ENCODE measurements around the gene RLN3.
"Not testable (repeated sequence)": the region's sequence is repeated elsewhere in the genome, so short reads cannot be mapped to it uniquely, and the experiment has no call there.

Gene RLN3

GRCh38 chr19:14035706-14036105, 7.8 kb downstream of the RLN3 start:
- H3K4me1 ChIP-seq (ENCODE audit: low read depth, poor library complexity, severe bottlenecking), result peaks cover 14% of the 10 kb centered on the region
- no peak overlapping the region for H3K4me3 ChIP-seq (IDR thresholded peaks at IDR 0.05; ENCODE audit: insufficient read depth, low read depth, low read length)
- TF ChIP-seq, protein P1, sequence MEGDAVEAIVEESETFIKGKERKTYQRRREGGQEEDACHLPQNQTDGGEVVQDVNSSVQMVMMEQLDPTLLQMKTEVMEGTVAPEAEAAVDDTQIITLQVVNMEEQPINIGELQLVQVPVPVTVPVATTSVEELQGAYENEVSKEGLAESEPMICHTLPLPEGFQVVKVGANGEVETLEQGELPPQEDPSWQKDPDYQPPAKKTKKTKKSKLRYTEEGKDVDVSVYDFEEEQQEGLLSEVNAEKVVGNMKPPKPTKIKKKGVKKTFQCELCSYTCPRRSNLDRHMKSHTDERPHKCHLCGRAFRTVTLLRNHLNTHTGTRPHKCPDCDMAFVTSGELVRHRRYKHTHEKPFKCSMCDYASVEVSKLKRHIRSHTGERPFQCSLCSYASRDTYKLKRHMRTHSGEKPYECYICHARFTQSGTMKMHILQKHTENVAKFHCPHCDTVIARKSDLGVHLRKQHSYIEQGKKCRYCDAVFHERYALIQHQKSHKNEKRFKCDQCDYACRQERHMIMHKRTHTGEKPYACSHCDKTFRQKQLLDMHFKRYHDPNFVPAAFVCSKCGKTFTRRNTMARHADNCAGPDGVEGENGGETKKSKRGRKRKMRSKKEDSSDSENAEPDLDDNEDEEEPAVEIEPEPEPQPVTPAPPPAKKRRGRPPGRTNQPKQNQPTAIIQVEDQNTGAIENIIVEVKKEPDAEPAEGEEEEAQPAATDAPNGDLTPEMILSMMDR (conservative IDR thresholded peaks at IDR 0.05; ENCODE audit: low read depth, low read length), result no peak
- no peaks in the 10 kb centered on the region for H3K27me3 ChIP-seq (ENCODE audit: insufficient read depth, low read depth)
- no peaks in the 10 kb centered on the region for H3K36me3 ChIP-seq (ENCODE audit: insufficient read depth)
- H3K9ac ChIP-seq, result no peak overlapping the region
- peaks cover 10% of the 10 kb centered on the region for H3K79me2 ChIP-seq (ENCODE audit: insufficient read depth, low read depth)
- H4K20me1 ChIP-seq (ENCODE audit: insufficient read depth), result no peaks in the 10 kb centered on the region
- H2AFZ ChIP-seq (ENCODE audit: low read depth), result no peak overlapping the region
- no peak overlapping the region for H3K4me2 ChIP-seq
- no peak overlapping the region for H3K27ac ChIP-seq

DNA sequence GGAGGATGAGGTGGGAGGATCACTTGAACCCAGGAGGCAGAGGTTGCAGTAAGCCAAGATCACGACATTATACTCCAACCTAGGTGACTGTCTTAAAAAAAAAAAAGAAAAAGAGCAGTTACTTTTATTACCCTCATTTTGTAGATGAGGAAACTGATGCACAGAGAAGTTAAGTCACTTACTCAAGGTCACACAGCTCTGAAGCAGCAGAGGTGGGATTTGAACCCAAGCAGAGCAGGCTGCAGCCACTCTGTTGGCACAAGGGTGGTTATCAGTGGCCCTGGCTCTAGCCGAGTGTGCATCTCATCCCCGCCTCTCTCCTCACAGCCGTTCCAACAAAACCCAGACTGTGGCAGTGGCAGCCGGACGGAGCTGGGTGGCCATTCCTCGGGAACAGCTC, 11.2 kb downstream of the RLN3 start:
- Histone ChIP-seq H2AFZ (ENCODE audit: low read depth) (no peak overlapping the region), H4K20me1 (ENCODE audit: insufficient read depth) (no peaks in the 10 kb centered on the region), H3K36me3 (ENCODE audit: insufficient read depth) (no peaks in the 10 kb centered on the region), H3K27ac (no peak overlapping the region), H3K79me2 (ENCODE audit: insufficient read depth, low read depth) (peaks cover 3% of the 10 kb centered on the region; the same call in 1 of the 2 replicates), H3K27me3 (ENCODE audit: insufficient read depth, low read depth) (no peaks in the 10 kb centered on the region), H3K4me1 (ENCODE audit: low read depth, poor library complexity, severe bottlenecking) (peaks cover 25% of the 10 kb centered on the region), H3K4me2 (no peak overlapping the region), H3K4me3 (IDR thresholded peaks at IDR 0.05; ENCODE audit: insufficient read depth, low read depth, low read length) (no peak overlapping the region), H3K9ac (no peak overlapping the region)
- TF ChIP-seq, protein P1 (conservative IDR thresholded peaks at IDR 0.05; ENCODE audit: low read depth, low read length), result no peak

DNA sequence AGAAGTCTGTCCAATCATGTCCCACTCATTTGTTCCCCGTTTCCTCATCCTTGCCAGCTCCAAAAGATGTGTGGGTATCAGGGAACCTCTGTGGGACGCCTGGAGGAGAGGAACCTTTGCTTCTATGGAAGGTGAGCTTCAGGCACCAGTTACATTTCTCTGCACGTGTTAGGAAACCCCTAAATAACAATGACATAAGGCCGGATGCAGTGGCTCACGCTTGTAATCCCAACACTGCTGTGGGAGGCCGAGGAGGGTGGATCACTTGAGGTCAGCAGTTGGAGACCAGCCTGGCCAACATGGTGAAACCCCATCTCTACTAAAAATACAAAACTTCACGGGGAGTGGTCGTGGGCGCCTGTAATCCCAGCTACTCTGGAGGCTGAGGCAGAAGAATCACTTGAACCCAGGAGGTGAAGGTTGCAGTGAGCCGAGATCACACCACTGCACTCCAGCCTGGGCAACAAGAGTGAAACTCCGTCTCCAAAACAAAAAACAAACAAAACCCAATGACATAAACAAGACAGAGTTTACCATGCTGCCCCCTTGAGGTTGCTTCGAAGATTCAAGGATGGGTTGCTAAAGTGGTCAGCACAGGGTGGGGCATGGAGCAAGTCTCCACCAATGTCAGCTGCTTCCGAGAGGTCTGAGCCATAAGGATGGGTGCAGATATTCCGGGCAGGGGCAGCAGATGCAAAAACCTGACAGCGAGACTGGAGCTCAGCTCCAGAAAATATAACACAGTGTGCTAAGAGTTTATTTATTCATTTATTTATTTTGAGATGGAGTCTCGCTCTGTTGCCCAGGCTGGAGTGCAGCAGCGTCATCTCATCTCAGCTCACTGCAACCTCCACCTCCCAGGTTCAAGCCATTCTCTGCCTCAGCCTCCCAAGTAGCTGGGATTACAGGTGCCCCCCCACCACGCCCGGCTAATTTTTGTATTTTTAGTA, 15.0 kb downstream of the RLN3 start:
- peak overlapping the region; percentile 61 for H3K27ac ChIP-seq
- H2AFZ ChIP-seq (ENCODE audit: low read depth); H3K9ac ChIP-seq: not testable (repeated sequence)

DNA sequence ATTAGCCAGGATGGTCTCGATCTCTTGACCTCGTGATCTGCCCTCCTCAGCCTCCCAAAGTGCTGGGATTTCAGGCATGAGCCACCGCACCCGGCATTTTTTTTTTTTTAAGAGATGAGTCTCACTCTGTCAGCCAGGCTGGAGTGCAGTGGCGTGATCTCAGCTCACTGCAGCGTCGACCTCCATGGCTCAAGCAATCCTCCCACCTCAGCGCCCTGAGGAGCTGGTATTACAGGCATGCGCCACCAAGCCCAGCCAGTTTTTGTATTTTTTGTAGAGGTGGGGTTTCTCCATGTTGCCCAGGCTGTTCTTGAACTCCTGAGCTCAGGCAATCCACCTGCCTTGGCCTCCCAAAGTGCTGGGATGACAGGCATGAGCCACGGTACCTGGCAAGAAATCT, 19.9 kb downstream of the RLN3 start:
- H3K4me2 ChIP-seq; H3K27ac ChIP-seq; H3K27me3 ChIP-seq (ENCODE audit: insufficient read depth, low read depth); H2AFZ ChIP-seq (ENCODE audit: low read depth); H4K20me1 ChIP-seq (ENCODE audit: insufficient read depth); H3K9ac ChIP-seq; H3K4me3 ChIP-seq (IDR thresholded peaks at IDR 0.05; ENCODE audit: insufficient read depth, low read depth, low read length); H3K36me3 ChIP-seq (ENCODE audit: insufficient read depth); H3K79me2 ChIP-seq (ENCODE audit: insufficient read depth, low read depth); H3K4me1 ChIP-seq (ENCODE audit: low read depth, poor library complexity, severe bottlenecking): not testable (repeated sequence)

More for the DNA sequence above, 15.0 kb downstream of the RLN3 start:
- H3K79me2 ChIP-seq (ENCODE audit: insufficient read depth, low read depth); H3K4me3 ChIP-seq (IDR thresholded peaks at IDR 0.05; ENCODE audit: insufficient read depth, low read depth, low read length); H4K20me1 ChIP-seq (ENCODE audit: insufficient read depth); H3K27me3 ChIP-seq (ENCODE audit: insufficient read depth, low read depth); H3K36me3 ChIP-seq (ENCODE audit: insufficient read depth); H3K4me2 ChIP-seq: not testable (repeated sequence)
- H3K4me1 ChIP-seq (ENCODE audit: low read depth, poor library complexity, severe bottlenecking), result peaks cover 30% of the 10 kb centered on the region
- TF ChIP-seq, protein P1 (conservative IDR thresholded peaks at IDR 0.05; ENCODE audit: low read depth, low read length), result peak; percentile 67

All from KMS-11 (cell line).